Thoracic aorta (tissue), 2 donors: ENCODE measurements around the gene CSRNP2. TPM values are rescaled to one million over a fixed set of nuclear protein-coding genes. Genes with fewer than 3 reads are reported as not detected.

Experiments used
- ATAC-seq: fragments of 150-250 bp; one replicate; pipeline ENCODE4 v1.8.0; 2017; ENCODE audit warnings: low read depth; ENCODE audit not compliant: insufficient number of reproducible peaks, low FRiP score
- DNase-seq: peaks from one replicate; pipeline ENCODE4 v3.0.0-alpha.2; 2020; ENCODE audit warnings: low spot score
- H3K27ac ChIP-seq, 2 donors: fragments of 200-600 bp; sonication (generic); 1 replicate in 1 of 2; 2 replicates in 1 of 2; pipeline ENCODE4 v1.5.1; 2016; ENCODE audit warnings: mild to moderate bottlenecking in 2 of 2, moderate library complexity in 2 of 2
- H3K27me3 ChIP-seq: fragments of 200-600 bp; sonication (generic); replicated peaks from 2 replicates; pipeline ENCODE4 v1.6.0; 2016; ENCODE audit warnings: mild to moderate bottlenecking; ENCODE audit not compliant: insufficient read depth
- H3K36me3 ChIP-seq: fragments of 200-600 bp; sonication (generic); one replicate; pipeline ENCODE4 v1.5.1; 2016
- H3K4me1 ChIP-seq, 2 donors: fragments of 200-600 bp; sonication (generic); 1 replicate in 1 of 2; 2 replicates in 1 of 2; pipeline versions ENCODE4 v1.5.1 to v1.6.0; 2016; ENCODE audit warnings: low read depth in 2 of 2, mild to moderate bottlenecking in 1 of 2; ENCODE audit not compliant: control insufficient read depth in 1 of 2
- H3K4me3 ChIP-seq: fragments of 200-600 bp; sonication (generic); 2 replicates; pipeline ENCODE4 v1.5.1; 2016; ENCODE audit warnings: mild to moderate bottlenecking
- H3K9me3 ChIP-seq: fragments of 200-600 bp; sonication (generic); 2 replicates; pipeline ENCODE4 v1.5.1; 2016
- CTCF ChIP-seq: fragments of 200-600 bp; sonication (generic); IDR thresholded peaks from one replicate; pipeline ENCODE4 v1.5.1; 2019; ENCODE audit warnings: antibody characterized with exemption
- total RNA-seq, 2 donors: library from RNA; depleted of rRNA; stranded (reverse); fragments of >200 nt; gene quantifications; one replicate each; pipeline versions ENCODE4 v1.1.0 to v1.2.3, GENCODE V29; 2016

Gene CSRNP2
- total RNA-seq, 2 donors from 2014 or later: 30.9 to 43.4 TPM

- Histone ChIP-seq H3K27ac (no peak overlapping the region), H3K9me3 (no peaks in the 10 kb centered on the region), H3K4me1 (peaks cover 4 to 8% of the 10 kb centered on the region in 2 donors), H3K4me3 (no peak overlapping the region), H3K27me3 (no peaks in the 10 kb centered on the region), H3K36me3 (peaks cover 42% of the 10 kb centered on the region)
- DNase-seq: no peak
- TF ChIP-seq CTCF: no peak
- no peak for ATAC-seq
Measured at GRCh38 chr12:51071663-51072062, 11.7 kb downstream of the CSRNP2 start.

GRCh38 chr12:51070004-51070403 is 13.4 kb downstream of the CSRNP2 start:
- no peak overlapping the region for H3K4me3 ChIP-seq
- H3K4me1 ChIP-seq: no peaks in the 10 kb centered on the region
- H3K27me3 ChIP-seq: no peaks in the 10 kb centered on the region
- no peak for TF ChIP-seq CTCF
- ATAC-seq (no peak), DNase-seq (no peak)
- H3K9me3 ChIP-seq: no peaks in the 10 kb centered on the region
- H3K36me3 ChIP-seq: peaks cover 58% of the 10 kb centered on the region
- no peak overlapping the region for H3K27ac ChIP-seq

GRCh38 chr12:51067771-51068170 is 15.6 kb downstream of the CSRNP2 start:
- DNase-seq: no peak
- Histone ChIP-seq H3K36me3 (peaks cover 62% of the 10 kb centered on the region), H3K27me3 (no peaks in the 10 kb centered on the region), H3K9me3 (no peaks in the 10 kb centered on the region), H3K4me1 (no peaks in the 10 kb centered on the region), H3K27ac (no peak overlapping the region), H3K4me3 (no peak overlapping the region)
- no peak for TF ChIP-seq CTCF
- ATAC-seq: no peak

- Histone ChIP-seq H3K36me3 (peaks cover 62% of the 10 kb centered on the region), H3K27ac (no peak overlapping the region), H3K9me3 (no peaks in the 10 kb centered on the region), H3K27me3 (no peaks in the 10 kb centered on the region), H3K4me3 (no peak overlapping the region), H3K4me1 (no peaks in the 10 kb centered on the region)
- TF ChIP-seq CTCF: no peak
- no peak for ATAC-seq
- DNase-seq: no peak
Measured at GRCh38 chr12:51067229-51067628, 16.2 kb downstream of the CSRNP2 start.

- no peaks in the 10 kb centered on the region for H3K4me1 ChIP-seq
- no peaks in the 10 kb centered on the region for H3K9me3 ChIP-seq
- H3K4me3 ChIP-seq: no peak overlapping the region
- ATAC-seq (no peak), DNase-seq (no peak)
- H3K27me3 ChIP-seq: no peaks in the 10 kb centered on the region
- no peak for TF ChIP-seq CTCF
- H3K36me3 ChIP-seq: peaks cover 57% of the 10 kb centered on the region
- H3K27ac ChIP-seq: no peak overlapping the region
Measured at GRCh38 chr12:51065530-51065929, 17.9 kb downstream of the CSRNP2 start.
